AG10803 (cell line): ENCODE measurements around the gene AHSG.
"Not testable (repeated sequence)": the region's sequence is repeated elsewhere in the genome, so short reads cannot be mapped to it uniquely, and the experiment has no call there.

Experiments
- DNase-seq: peaks from one replicate; pipeline ENCODE4 v3.0.0; 2010; ENCODE audit warnings: low read depth
- H3K4me3 ChIP-seq: 2 replicates; pipeline ENCODE4 v1.5.1; 2011; ENCODE audit warnings: mild to moderate bottlenecking, low read length, control low read depth
- TF ChIP-seq, protein P1 (sequence below): conservative IDR thresholded peaks from 2 replicates; pipeline ENCODE4 v1.5.1; 2011; ENCODE audit warnings: mild to moderate bottlenecking, low read length, control low read depth, inconsistent platforms

AHSG gene, protein sequence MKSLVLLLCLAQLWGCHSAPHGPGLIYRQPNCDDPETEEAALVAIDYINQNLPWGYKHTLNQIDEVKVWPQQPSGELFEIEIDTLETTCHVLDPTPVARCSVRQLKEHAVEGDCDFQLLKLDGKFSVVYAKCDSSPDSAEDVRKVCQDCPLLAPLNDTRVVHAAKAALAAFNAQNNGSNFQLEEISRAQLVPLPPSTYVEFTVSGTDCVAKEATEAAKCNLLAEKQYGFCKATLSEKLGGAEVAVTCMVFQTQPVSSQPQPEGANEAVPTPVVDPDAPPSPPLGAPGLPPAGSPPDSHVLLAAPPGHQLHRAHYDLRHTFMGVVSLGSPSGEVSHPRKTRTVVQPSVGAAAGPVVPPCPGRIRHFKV

DNA sequence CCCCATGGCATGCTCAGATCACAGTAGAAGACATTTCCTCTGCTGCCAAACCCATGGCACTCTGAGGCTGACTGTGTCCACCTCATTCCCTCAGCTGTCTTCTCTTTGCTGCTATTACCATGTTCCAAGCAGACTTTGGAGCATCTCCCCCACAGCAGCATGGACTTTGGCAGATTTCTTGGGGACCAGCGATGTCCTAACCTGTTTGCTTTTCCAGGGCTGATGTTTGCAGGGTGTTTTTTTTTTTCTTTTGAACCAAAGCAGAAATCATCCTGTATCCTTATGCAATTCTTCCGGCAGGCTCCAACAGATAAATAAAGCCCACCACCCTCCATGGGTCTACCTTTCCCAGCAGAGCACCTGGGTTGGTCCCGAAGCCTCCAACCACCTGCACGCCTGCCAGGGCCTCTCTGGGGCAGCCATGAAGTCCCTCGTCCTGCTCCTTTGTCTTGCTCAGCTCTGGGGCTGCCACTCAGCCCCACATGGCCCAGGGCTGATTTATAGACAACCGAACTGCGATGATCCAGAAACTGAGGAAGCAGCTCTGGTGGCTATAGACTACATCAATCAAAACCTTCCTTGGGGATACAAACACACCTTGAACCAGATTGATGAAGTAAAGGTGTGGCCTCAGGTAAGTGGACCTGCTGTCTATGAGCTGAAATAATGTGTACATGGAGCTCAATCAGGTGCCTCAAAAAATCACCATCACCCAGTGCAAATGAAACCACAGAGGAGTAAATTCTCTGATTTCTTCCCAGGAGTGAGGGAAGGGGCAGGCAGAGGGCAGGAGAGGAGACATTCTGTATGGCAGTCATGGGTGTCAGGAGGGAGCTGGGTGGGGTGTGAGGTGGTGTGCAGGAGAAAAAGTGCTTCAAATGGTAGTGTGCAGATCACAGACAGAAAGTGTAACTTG, at the start of gene AHSG:
Gene AHSG (plus strand): TSS at position 340 of the 916 bp plus-strand sequence. CDS start 82 bp downstream, at position 422.
- no peak within 1 kb of the TSS for H3K4me3 ChIP-seq
- no peak for DNase-seq
- TF ChIP-seq, protein P1, sequence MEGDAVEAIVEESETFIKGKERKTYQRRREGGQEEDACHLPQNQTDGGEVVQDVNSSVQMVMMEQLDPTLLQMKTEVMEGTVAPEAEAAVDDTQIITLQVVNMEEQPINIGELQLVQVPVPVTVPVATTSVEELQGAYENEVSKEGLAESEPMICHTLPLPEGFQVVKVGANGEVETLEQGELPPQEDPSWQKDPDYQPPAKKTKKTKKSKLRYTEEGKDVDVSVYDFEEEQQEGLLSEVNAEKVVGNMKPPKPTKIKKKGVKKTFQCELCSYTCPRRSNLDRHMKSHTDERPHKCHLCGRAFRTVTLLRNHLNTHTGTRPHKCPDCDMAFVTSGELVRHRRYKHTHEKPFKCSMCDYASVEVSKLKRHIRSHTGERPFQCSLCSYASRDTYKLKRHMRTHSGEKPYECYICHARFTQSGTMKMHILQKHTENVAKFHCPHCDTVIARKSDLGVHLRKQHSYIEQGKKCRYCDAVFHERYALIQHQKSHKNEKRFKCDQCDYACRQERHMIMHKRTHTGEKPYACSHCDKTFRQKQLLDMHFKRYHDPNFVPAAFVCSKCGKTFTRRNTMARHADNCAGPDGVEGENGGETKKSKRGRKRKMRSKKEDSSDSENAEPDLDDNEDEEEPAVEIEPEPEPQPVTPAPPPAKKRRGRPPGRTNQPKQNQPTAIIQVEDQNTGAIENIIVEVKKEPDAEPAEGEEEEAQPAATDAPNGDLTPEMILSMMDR, result no peak

DNA sequence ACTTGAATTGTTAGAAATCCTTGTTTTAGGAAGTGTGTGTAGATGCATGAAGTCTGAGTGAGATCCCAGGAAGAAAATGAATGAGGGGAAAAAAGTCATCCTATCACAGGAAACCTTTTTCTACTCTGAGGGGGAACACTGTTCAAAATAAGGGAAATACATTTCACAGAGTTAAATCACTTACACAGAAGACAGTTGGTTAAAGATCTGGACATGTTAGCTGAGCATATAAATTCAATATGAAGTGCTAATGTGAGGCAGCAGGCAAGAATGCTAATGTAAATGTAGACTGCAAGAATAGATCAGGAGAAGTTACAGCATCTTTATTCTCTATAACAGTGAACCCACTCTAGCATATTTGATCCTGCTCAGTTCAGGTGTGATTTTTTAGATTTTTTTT, 48.3 kb upstream of the AHSG start:
- H3K4me3 ChIP-seq, result no peak overlapping the region
- TF ChIP-seq, protein P1, result no peak
- no peak for DNase-seq

DNA sequence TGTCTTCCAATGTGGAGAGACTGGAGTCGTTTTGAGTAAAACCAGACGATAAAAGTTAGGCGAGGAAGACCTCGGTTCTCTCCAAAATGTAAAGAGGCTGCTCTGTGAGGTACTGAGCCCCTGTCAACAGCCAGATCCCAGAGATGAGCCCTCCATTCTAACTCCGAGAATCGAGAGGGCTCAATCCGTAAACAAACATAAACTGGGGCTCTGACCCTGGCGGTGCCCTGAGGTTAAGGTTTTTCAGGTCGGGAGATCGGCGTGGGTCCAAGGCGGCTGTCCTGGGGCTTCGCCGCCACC, 46.1 kb upstream of the AHSG start:
- TF ChIP-seq, protein P1, result no peak
- H3K4me3 ChIP-seq, result peak overlapping the region; percentile 96
- no peak for DNase-seq

DNA sequence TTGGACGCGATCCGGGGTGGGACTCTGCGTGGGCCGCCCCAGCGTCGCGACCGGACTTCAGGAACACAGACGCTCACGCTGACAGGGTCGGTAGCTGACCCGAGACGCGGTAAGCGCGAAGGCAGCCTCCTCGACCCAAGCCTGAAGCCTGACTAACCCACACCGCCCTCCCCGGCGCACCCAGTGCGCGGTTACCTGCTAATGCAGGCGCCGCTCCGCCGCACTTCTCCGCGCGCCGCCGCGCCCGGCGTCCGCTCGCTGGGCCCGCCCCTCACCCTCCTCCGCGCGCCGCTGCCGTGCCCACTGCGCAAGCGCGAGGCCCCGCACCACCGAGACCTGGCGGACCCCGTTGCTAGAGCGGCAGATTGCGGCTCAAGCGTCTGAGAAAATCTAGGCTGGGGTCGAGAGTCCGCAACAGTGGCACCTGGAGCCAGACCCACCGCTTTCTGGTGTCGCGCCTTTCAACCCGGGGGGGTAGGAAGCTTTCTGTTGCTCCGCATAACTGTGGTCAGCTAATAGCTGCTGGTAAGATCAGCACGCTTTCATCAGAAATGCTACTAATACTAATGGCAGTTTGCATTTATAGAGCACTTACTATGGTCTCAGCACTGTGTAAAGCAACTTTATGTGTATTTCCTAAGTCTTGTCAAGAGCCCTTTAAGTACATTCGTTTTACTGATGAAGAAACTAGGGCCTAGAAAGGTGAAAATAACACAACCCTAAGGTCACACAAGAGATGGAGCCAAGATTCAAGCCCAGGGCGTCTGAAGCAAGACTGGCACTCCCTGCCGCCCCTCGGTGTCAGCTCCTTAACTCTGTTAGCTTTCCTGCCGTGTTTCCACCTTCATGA, 45.6 kb upstream of the AHSG start, which contains the start of gene TBCCD1:
Gene TBCCD1 (minus strand): TSS at position 268 of the 850 bp plus-strand sequence. CDS start 3,010 bp downstream, outside the sequence.
- TF ChIP-seq, protein P1, result no peak
- H3K4me3 ChIP-seq, result peak within 1 kb of the TSS; percentile 96
- peak; percentile 82 for DNase-seq

DNA sequence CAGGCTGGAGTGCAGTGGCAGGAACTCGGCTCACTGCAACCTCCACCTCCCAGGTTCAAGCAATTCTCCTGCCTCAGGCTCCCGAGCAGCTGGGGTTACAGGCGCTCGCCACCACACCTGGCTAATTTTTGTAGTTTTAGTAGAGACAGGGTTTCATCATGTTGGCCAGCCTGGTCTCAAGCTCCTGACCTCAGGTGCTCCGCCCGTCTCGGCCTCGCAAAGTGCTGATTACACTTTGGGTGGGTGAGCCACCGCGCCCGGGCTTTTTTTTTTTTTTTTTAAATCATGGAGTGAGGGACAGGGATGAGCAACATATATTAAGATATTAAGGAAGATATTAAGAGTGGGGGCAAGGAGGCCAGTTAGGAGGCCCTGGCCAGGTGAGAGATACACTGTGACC, 43.5 kb upstream of the AHSG start:
- peak overlapping the region; percentile 90 for H3K4me3 ChIP-seq

DNA sequence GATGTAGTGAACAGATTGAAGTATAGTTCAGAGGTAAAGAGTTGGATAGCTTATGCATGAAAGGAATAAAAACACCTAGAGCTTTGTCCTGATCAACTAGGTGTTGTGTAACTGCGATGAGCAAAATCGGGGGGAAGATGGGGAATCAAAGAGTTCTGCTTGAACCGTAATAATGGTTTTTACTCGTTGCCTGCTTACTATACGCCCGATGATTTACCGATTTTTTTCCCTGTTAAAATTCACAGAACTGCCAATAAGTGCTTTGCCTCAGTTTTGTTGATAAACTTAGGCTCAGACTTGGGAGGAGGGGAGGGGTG, 43.1 kb upstream of the AHSG start:
- TF ChIP-seq, protein P1, result no peak
- H3K4me3 ChIP-seq, result peak overlapping the region; percentile 90
- DNase-seq, result no peak

More for the DNA sequence above, 43.5 kb upstream of the AHSG start:
- DNase-seq, result not testable (repeated sequence)
